ENCODE results near the gene LRP1B.

- TF ChIP-seq EP300 (conservative IDR thresholded peaks at IDR 0.05; ENCODE audit: poor library complexity, severe bottlenecking) (no peak), EZH2 (IDR thresholded peaks at IDR 0.05; ENCODE audit: borderline replicate concordance, insufficient read depth, low read length, poor library complexity, severe bottlenecking) (no peak), CTCF (IDR thresholded peaks at IDR 0.05; ENCODE audit: poor library complexity, severe bottlenecking) (no peak)
Observed at GRCh38 chr2:142045641-142046040, 85.2 kb downstream of the LRP1B start.

Measured in neural cell (in vitro differentiated cells).